H1 (cell line): Measurements from ENCODE around the gene VAV2. TPM values are rescaled to one million over a fixed set of nuclear protein-coding genes. Genes with fewer than 3 reads are reported as not detected.

Experiments used
- CTCF ChIA-PET: fragments of 300-600 bp; sonication (Branson Sonifier 250); formaldehyde crosslinking; loops from one replicate; lab custom pipeline; 2021; ENCODE audit not compliant: partially characterized antibody; lab: Charles Lee
- POLR2A ChIA-PET: fragments of 300-600 bp; sonication (Branson Sonifier 250); formaldehyde crosslinking; loops from one replicate; lab custom pipeline; 2021; ENCODE audit warnings: inconsistent platforms; ENCODE audit not compliant: partially characterized antibody; lab: Charles Lee
- DNase-seq, 2 experiments: peaks; one replicate each; pipeline versions ENCODE4 v3.0.0 to v3.0.0-alpha.2; 2010 to 2022; ENCODE audit warnings: low spot score in 2 of 2, low read depth in 1 of 2, mixed read lengths in 1 of 2
- FAIRE-seq: peaks from 2 replicates; lab custom pipeline; 2011; peaks lifted over from hg19 to GRCh38; lab: Jason Lieb, UNC
- H2AFZ ChIP-seq: 2 replicates; pipeline ENCODE4 v1.8.1; 2012; ENCODE audit warnings: low read length, inconsistent platforms
- H2AK5ac ChIP-seq: 2 replicates; pipeline ENCODE4 v1.6.1; 2013; ENCODE audit warnings: low read depth, low read length
- H2BK120ac ChIP-seq: replicated peaks from 2 replicates; pipeline ENCODE3; 2013; ENCODE audit warnings: low read depth, low read length, inconsistent platforms
- H2BK12ac ChIP-seq: 2 replicates; pipeline ENCODE4 v1.6.1; 2013; ENCODE audit warnings: low read depth, low read length
- H2BK15ac ChIP-seq: 2 replicates; pipeline ENCODE4 v1.6.1; 2013; ENCODE audit warnings: low read length
- H2BK20ac ChIP-seq: 2 replicates; pipeline ENCODE4 v1.6.1; 2013; ENCODE audit warnings: low read length
- H2BK5ac ChIP-seq: 2 replicates; pipeline ENCODE4 v1.6.1; 2013; ENCODE audit warnings: low read depth, low read length
- H3K14ac ChIP-seq: 2 replicates; pipeline ENCODE4 v1.6.1; 2013; ENCODE audit warnings: inconsistent platforms; ENCODE audit not compliant: insufficient read length
- H3K18ac ChIP-seq: 2 replicates; pipeline ENCODE4 v1.6.1; 2013; ENCODE audit warnings: low read length; ENCODE audit errors: extremely low read depth
- H3K23ac ChIP-seq: 2 replicates; pipeline ENCODE4 v1.6.1; 2013; ENCODE audit warnings: inconsistent platforms; ENCODE audit not compliant: insufficient read length
- H3K23me2 ChIP-seq: 2 replicates; pipeline ENCODE4 v1.6.1; 2013; ENCODE audit warnings: low read depth, low read length
- H3K27ac ChIP-seq: 2 replicates; pipeline ENCODE4 v1.6.1; 2011; ENCODE audit warnings: low read depth, low read length, inconsistent platforms
- H3K27me3 ChIP-seq, 4 experiments: replicated peaks in 1 of 4; 1 replicate in 1 of 4; 2 replicates in 3 of 4; pipeline versions ENCODE4 v1.6.1 to v1.8.1; 2011 to 2013; ENCODE audit warnings: low read length in 3 of 4, mild to moderate bottlenecking in 3 of 4, inconsistent platforms in 2 of 4, mixed read lengths in 2 of 4, moderate library complexity in 1 of 4; ENCODE audit not compliant: control insufficient read depth in 3 of 4, insufficient read depth in 3 of 4; ENCODE audit errors: extremely low read depth in 1 of 4
- H3K36me3 ChIP-seq, 4 experiments: 2 replicates each; pipeline versions ENCODE4 v1.6.1 to v1.8.1; 2011 to 2013; ENCODE audit warnings: mild to moderate bottlenecking in 4 of 4, low read length in 3 of 4, moderate library complexity in 2 of 4, control low read depth in 1 of 4, inconsistent platforms in 1 of 4; ENCODE audit not compliant: insufficient read depth in 4 of 4, control insufficient read depth in 2 of 4
- H3K4ac ChIP-seq: replicated peaks from 2 replicates; pipeline ENCODE3; 2013; ENCODE audit warnings: low read length, low read depth, mixed read lengths, inconsistent platforms; ENCODE audit not compliant: insufficient read length
- H3K4me1 ChIP-seq, 4 experiments: replicated peaks in 1 of 4; 1 replicate in 1 of 4; 2 replicates in 3 of 4; pipeline versions ENCODE4 v1.6.1 to v1.8.1; 2011 to 2013; ENCODE audit warnings: low read length in 3 of 4, inconsistent platforms in 2 of 4, mixed read lengths in 1 of 4; ENCODE audit not compliant: insufficient read depth in 4 of 4, control insufficient read depth in 3 of 4
- H3K4me2 ChIP-seq, 2 experiments: 2 replicates each; pipeline versions ENCODE4 v1.6.1 to v1.8.1; 2011 to 2013; ENCODE audit warnings: low read depth in 2 of 2, low read length in 2 of 2, control low read depth in 1 of 2, inconsistent platforms in 1 of 2, mild to moderate bottlenecking in 1 of 2; ENCODE audit not compliant: insufficient read depth in 1 of 2
- H3K4me3 ChIP-seq, 4 experiments: fragments of 200-600, 300-600 bp in 1 of 4; sonication (generic), shearing (Covaris generic), sonication (Bioruptor Twin) in 1 of 4; 2 replicates each; pipeline versions ENCODE4 v1.5.1 to v1.8.1; 2011 to 2016; ENCODE audit warnings: low read length in 4 of 4, low read depth in 3 of 4, control low read depth in 2 of 4, inconsistent platforms in 2 of 4, mild to moderate bottlenecking in 2 of 4, mixed read lengths in 1 of 4, moderate library complexity in 1 of 4; ENCODE audit not compliant: insufficient read depth in 2 of 4; ENCODE audit errors: extremely low read depth in 1 of 4
- H3K56ac ChIP-seq: replicated peaks from 2 replicates; pipeline ENCODE3; 2013; ENCODE audit warnings: low read depth, mild to moderate bottlenecking, mixed read lengths, low read length, inconsistent platforms; ENCODE audit not compliant: insufficient read length
- H3K79me1 ChIP-seq: 2 replicates; pipeline ENCODE4 v1.6.1; 2013; ENCODE audit warnings: low read depth, low read length, control low read depth
- H3K79me2 ChIP-seq, 2 experiments: 2 replicates each; pipeline versions ENCODE4 v1.6.1 to v1.8.1; 2012 to 2013; ENCODE audit warnings: low read length in 2 of 2, mild to moderate bottlenecking in 2 of 2, inconsistent platforms in 1 of 2; ENCODE audit not compliant: insufficient read depth in 2 of 2, control insufficient read depth in 1 of 2
- H3K9ac ChIP-seq, 4 experiments: replicated peaks in 1 of 4; 1 replicate in 1 of 4; 2 replicates in 3 of 4; pipeline versions ENCODE4 v1.6.1 to v1.8.1; 2011 to 2013; ENCODE audit warnings: low read depth in 3 of 4, low read length in 3 of 4, control low read depth in 2 of 4, mild to moderate bottlenecking in 2 of 4, moderate library complexity in 2 of 4, inconsistent platforms in 1 of 4; ENCODE audit errors: extremely low read depth in 1 of 4
- H3K9me3 ChIP-seq, 2 experiments: 2 replicates each; pipeline versions ENCODE4 v1.6.1 to v1.8.1; 2012 to 2013; ENCODE audit warnings: mild to moderate bottlenecking in 2 of 2, moderate library complexity in 2 of 2, control low read depth in 1 of 2, inconsistent platforms in 1 of 2, low read depth in 1 of 2, low read length in 1 of 2, mixed read lengths in 1 of 2; ENCODE audit not compliant: insufficient read depth in 2 of 2
- H4K20me1 ChIP-seq, 2 experiments: replicated peaks in 1 of 2; 2 replicates each; pipeline versions ENCODE3 to v1.8.1; 2011 to 2013; ENCODE audit warnings: inconsistent platforms in 2 of 2, low read length in 2 of 2, mild to moderate bottlenecking in 1 of 2; ENCODE audit not compliant: insufficient read depth in 2 of 2, control insufficient read depth in 1 of 2
- H4K5ac ChIP-seq: 2 replicates; pipeline ENCODE4 v1.6.1; 2013; ENCODE audit warnings: low read length, low read depth, mixed read lengths, inconsistent platforms; ENCODE audit not compliant: insufficient read length
- H4K8ac ChIP-seq: 2 replicates; pipeline ENCODE4 v1.8.0; 2013; ENCODE audit warnings: mild to moderate bottlenecking, moderate library complexity, low read length, inconsistent platforms; ENCODE audit not compliant: insufficient read depth; ENCODE audit errors: extremely low read depth
- H4K91ac ChIP-seq: replicated peaks from 2 replicates; pipeline ENCODE3; 2013; ENCODE audit warnings: low read length, mixed read lengths, inconsistent platforms; ENCODE audit not compliant: insufficient read length
- BACH1 ChIP-seq: IDR thresholded peaks from 2 replicates; pipeline ENCODE4 v1.6.1; 2012; ENCODE audit warnings: low read length, improper control_type of control experiment
- CBX8 ChIP-seq: fragments of 300-800, 300-1000 bp; sonication (generic); IDR thresholded peaks from 2 replicates; pipeline ENCODE4 v1.7.1; 2016; ENCODE audit warnings: low read depth, low read length, borderline replicate concordance
- EGR1 ChIP-seq: IDR thresholded peaks from 2 replicates; pipeline ENCODE4 v1.6.1; 2011; ENCODE audit warnings: low read depth, low read length, borderline replicate concordance
- EZH2 ChIP-seq: fragments of 200-600 bp; sonication (generic); IDR thresholded peaks from 2 replicates; pipeline ENCODE4 v1.7.1; 2012; ENCODE audit warnings: low read depth, mild to moderate bottlenecking, moderate library complexity, low read length, inconsistent platforms; ENCODE audit not compliant: severe bottlenecking
- JUND ChIP-seq: IDR thresholded peaks from 2 replicates; pipeline ENCODE4 v1.6.1; 2011; ENCODE audit warnings: mild to moderate bottlenecking, improper control_type of control experiment, low read length
- KDM1A ChIP-seq: fragments of 200-600, 300-600 bp; sonication (generic); IDR thresholded peaks from 2 replicates; pipeline ENCODE4 v1.7.1; 2016; ENCODE audit warnings: mild to moderate bottlenecking, low read length, borderline replicate concordance
- MAFK ChIP-seq: IDR thresholded peaks from 2 replicates; pipeline ENCODE4 v1.6.1; 2012; ENCODE audit warnings: low read depth, mild to moderate bottlenecking, improper control_type of control experiment, low read length
- NANOG ChIP-seq: IDR thresholded peaks from 2 replicates; pipeline ENCODE4 v1.6.1; 2011; ENCODE audit warnings: low read length, low read depth, mild to moderate bottlenecking, inconsistent platforms; ENCODE audit not compliant: insufficient read depth, poor library complexity, severe bottlenecking
- PHF8 ChIP-seq: fragments of 200-600 bp; sonication (generic); conservative IDR thresholded peaks from 2 replicates; pipeline ENCODE4 v1.7.1; 2012; ENCODE audit warnings: low read depth, mild to moderate bottlenecking, inconsistent platforms, low read length, moderate library complexity
- POLR2AphosphoS5 ChIP-seq: IDR thresholded peaks from 2 replicates; pipeline ENCODE4 v1.6.1; 2011; ENCODE audit warnings: low read depth, low read length
- POU5F1 ChIP-seq: IDR thresholded peaks from 2 replicates; pipeline ENCODE4 v1.6.1; 2011; ENCODE audit warnings: low read depth, mild to moderate bottlenecking, low read length, moderate library complexity
- RBBP5 ChIP-seq: IDR thresholded peaks from 2 replicates; pipeline ENCODE4 v1.7.1; 2012; ENCODE audit warnings: low read depth, mild to moderate bottlenecking, inconsistent platforms, low read length, moderate library complexity, borderline replicate concordance
- SIN3A ChIP-seq, 2 experiments: IDR thresholded peaks in 1 of 2; conservative IDR thresholded peaks in 1 of 2; 2 replicates each; pipeline ENCODE4 v1.6.1; 2011 to 2012; ENCODE audit warnings: low read length in 2 of 2, improper control_type of control experiment in 1 of 2, low read depth in 1 of 2, mild to moderate bottlenecking in 1 of 2
- SP1 ChIP-seq: IDR thresholded peaks from 2 replicates; pipeline ENCODE4 v1.6.1; 2011; ENCODE audit warnings: low read depth, low read length
- TCF12 ChIP-seq: IDR thresholded peaks from 2 replicates; pipeline ENCODE4 v1.6.1; 2011; ENCODE audit warnings: low read depth, mild to moderate bottlenecking, low read length
- WGBS, 2 experiments: shearing (Covaris generic) in 1 of 2; methylation state at CpG; one replicate each; pipeline versions ENCODE4 v1.1.6 to v1.1.7; 2013 to 2015; ENCODE audit warnings: low lambda C conversion rate in 2 of 2, mixed read lengths in 2 of 2, inconsistent platforms in 1 of 2, low coverage in 1 of 2, missing lambda C conversion rate in 1 of 2; ENCODE audit not compliant: insufficient replicate concordance in 2 of 2, insufficient coverage in 1 of 2, insufficient read length in 1 of 2; ENCODE audit errors: extremely low coverage in 1 of 2, missing lambda C conversion rate in 1 of 2; 5-methylcytosine and 5-hydroxymethylcytosine counted together
- polyA plus RNA-seq, 7 experiments: library from polyadenylated mRNA; depleted of rRNA in 3 of 7; stranded (reverse) in 5 of 7; unstranded in 2 of 7; fragments of >200 nt in 5 of 7; fragments of 200-250 nt in 2 of 7; gene quantifications; 1 replicate in 5 of 7; 2 replicates in 1 of 7; 4 replicates in 1 of 7; pipeline versions ENCODE4 v1.2.1 to v1.2.3, GENCODE V29; 2011 to 2013; ENCODE audit warnings: missing spikeins in 2 of 7, mixed read lengths in 2 of 7
- total RNA-seq: library from RNA; stranded (reverse); fragmentation: NEBNext Ultra II Directional; extraction: Animal tissue kit (Norgen Biotek cat#: 25700); gene quantifications from 2 replicates; pipeline ENCODE4 v1.2.1, GENCODE V29; 2021

VAV2 gene
- total and polyA plus RNA-seq, 2 of the 8 experiments (the other 6 are each of a cell fraction or from before 2014, with no cell fraction given): 13.6 to 37.6 TPM

GRCh38 chr9:133863257-133863592 is 128.9 kb downstream of the VAV2 start:
- H3K4me2 ChIP-seq: no peak overlapping the region
- no peak overlapping the region for H3K23ac ChIP-seq
- peaks cover 11 to 18% of the 10 kb centered on the region in 2 experiments for H4K20me1 ChIP-seq
- ChIA-PET CTCF (interaction anchor here (1.1 to 5.2 kb wide), 3 partner anchors 12 to 132 kb away, joined by 3 to 41 read pairs (median 18); no protein-coding TSS in a partner anchor), POLR2A (no interaction called here)
- H2AK5ac ChIP-seq: no peak overlapping the region
- no peak overlapping the region for H4K5ac ChIP-seq
- 98% methylated on average over 19 of the region's 19 CpGs; no CpG with 5 or more reads in 1 of the 2 experiments for WGBS, 2 experiments
- H3K9ac ChIP-seq: no peak overlapping the region
- peaks cover 0 to 20% of the 10 kb centered on the region in 2 experiments; a peak in 1 of 4 replicates for H3K79me2 ChIP-seq
- no peak overlapping the region for H2BK15ac ChIP-seq
- H2BK12ac ChIP-seq: no peak overlapping the region
- H3K27me3 ChIP-seq: no peaks in the 10 kb centered on the region
- no peak for FAIRE-seq
- no peak overlapping the region for H3K27ac ChIP-seq
- H3K56ac ChIP-seq: no peak overlapping the region
- H4K8ac ChIP-seq: no peak overlapping the region
- peaks cover 0 to 19% (median 6%) of the 10 kb centered on the region in 4 experiments; a peak in 4 of 7 replicates for H3K4me1 ChIP-seq
- no peak overlapping the region for H3K4me3 ChIP-seq
- no peak for DNase-seq
- peaks cover 10% of the 10 kb centered on the region for H3K79me1 ChIP-seq
- no peaks in the 10 kb centered on the region for H3K23me2 ChIP-seq
- H3K36me3 ChIP-seq: no peaks in the 10 kb centered on the region
- peaks cover 8 to 12% of the 10 kb centered on the region in 2 experiments; a peak in 3 of 4 replicates for H3K9me3 ChIP-seq
- H4K91ac ChIP-seq: no peak overlapping the region
- H2AFZ ChIP-seq: no peak overlapping the region
- no peak overlapping the region for H3K4ac ChIP-seq
- no peak overlapping the region for H2BK120ac ChIP-seq
- H2BK5ac ChIP-seq: no peak overlapping the region
- H2BK20ac ChIP-seq: no peak overlapping the region
- no peak overlapping the region for H3K18ac ChIP-seq
- no peak overlapping the region for H3K14ac ChIP-seq
- TF ChIP-seq JUND: no peak
- no peak for TF ChIP-seq CBX8
- TF ChIP-seq SIN3A (conservative IDR thresholded peaks at IDR 0.05 in 1 of 2, IDR thresholded peaks at IDR 0.05 in 1 of 2; ENCODE audit: low read depth in 1 of 2, low read length in 2 of 2): no peak
- TF ChIP-seq RBBP5: no peak
- TF ChIP-seq EGR1: no peak
- no peak for TF ChIP-seq SP1
- TF ChIP-seq POLR2AphosphoS5: no peak
- TF ChIP-seq PHF8: no peak
- no peak for TF ChIP-seq BACH1
- TF ChIP-seq NANOG: no peak
- TF ChIP-seq TCF12: no peak
- no peak for TF ChIP-seq MAFK
- TF ChIP-seq KDM1A: no peak
- TF ChIP-seq EZH2: no peak
- TF ChIP-seq POU5F1: no peak
